ENCODE data around the gene PALM3. TPM values are rescaled to one million over a fixed set of nuclear protein-coding genes. Genes with fewer than 3 reads are reported as not detected.
A peak's percentile ranks its signal among the peaks of the same experiment; 100 is the strongest.

Gene PALM3
- total and polyA plus RNA-seq, 2 experiments from 2014 or later = 2.1 to 3.4 TPM

GRCh38 chr19:14088634-14089411 lies 26.9 kb upstream of the PALM3 start:
- no peaks in the 10 kb centered on the region for H3K36me3 ChIP-seq (replicated peaks; ENCODE audit: insufficient read depth, low read depth)
- H3K9me2 ChIP-seq (replicated peaks; ENCODE audit: insufficient read depth) = no peaks in the 10 kb centered on the region
- peaks cover 7% of the 10 kb centered on the region for H4K20me1 ChIP-seq (ENCODE audit: insufficient read depth, poor library complexity, severe bottlenecking)
- H2AFZ ChIP-seq = no peak overlapping the region
- H3K79me2 ChIP-seq = peaks cover 6% of the 10 kb centered on the region
- DNase-seq (ENCODE audit: low spot score) = peak; percentile 8
- no peaks in the 10 kb centered on the region for H3K4me1 ChIP-seq (ENCODE audit: insufficient read depth)
- H3K9me3 ChIP-seq (ENCODE audit: low read depth) = no peaks in the 10 kb centered on the region
- peak overlapping the region; percentile 92 for H3K4me2 ChIP-seq
- no peaks in the 10 kb centered on the region for H3K27me3 ChIP-seq
- WGBS (ENCODE audit: low lambda C conversion rate, missing lambda C conversion rate) = 93% methylated on average over 28 of the region's 30 CpGs
- peak overlapping the region; percentile 52 for H3K4me3 ChIP-seq
- no peak for TF ChIP-seq EZH2 (IDR thresholded peaks at IDR 0.05; ENCODE audit: borderline replicate concordance)
- TF ChIP-seq, protein P1, sequence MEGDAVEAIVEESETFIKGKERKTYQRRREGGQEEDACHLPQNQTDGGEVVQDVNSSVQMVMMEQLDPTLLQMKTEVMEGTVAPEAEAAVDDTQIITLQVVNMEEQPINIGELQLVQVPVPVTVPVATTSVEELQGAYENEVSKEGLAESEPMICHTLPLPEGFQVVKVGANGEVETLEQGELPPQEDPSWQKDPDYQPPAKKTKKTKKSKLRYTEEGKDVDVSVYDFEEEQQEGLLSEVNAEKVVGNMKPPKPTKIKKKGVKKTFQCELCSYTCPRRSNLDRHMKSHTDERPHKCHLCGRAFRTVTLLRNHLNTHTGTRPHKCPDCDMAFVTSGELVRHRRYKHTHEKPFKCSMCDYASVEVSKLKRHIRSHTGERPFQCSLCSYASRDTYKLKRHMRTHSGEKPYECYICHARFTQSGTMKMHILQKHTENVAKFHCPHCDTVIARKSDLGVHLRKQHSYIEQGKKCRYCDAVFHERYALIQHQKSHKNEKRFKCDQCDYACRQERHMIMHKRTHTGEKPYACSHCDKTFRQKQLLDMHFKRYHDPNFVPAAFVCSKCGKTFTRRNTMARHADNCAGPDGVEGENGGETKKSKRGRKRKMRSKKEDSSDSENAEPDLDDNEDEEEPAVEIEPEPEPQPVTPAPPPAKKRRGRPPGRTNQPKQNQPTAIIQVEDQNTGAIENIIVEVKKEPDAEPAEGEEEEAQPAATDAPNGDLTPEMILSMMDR (IDR thresholded peaks at IDR 0.05; ENCODE audit: poor library complexity) = no peak
- TF ChIP-seq EZH2phosphoT487 (IDR thresholded peaks at IDR 0.05; ENCODE audit: low read depth, severe bottlenecking, unreplicated experiment) = no peak
- no peak overlapping the region for H3K27ac ChIP-seq

- WGBS (ENCODE audit: low lambda C conversion rate, missing lambda C conversion rate) = 69% methylated on average over 5 of the region's 5 CpGs
Measured at GRCh38 chr19:14086098-14086497, 24.2 kb upstream of the PALM3 start.

GRCh38 chr19:14085309-14085995 lies 23.6 kb upstream of the PALM3 start, which contains the start of gene C19orf67:
TSS of gene C19orf67 (minus strand) at chr19:14085783. CDS start at chr19:14085627, 156 bp downstream.
- peaks cover 15% of the 10 kb centered on the region for H3K79me2 ChIP-seq
- H4K20me1 ChIP-seq (ENCODE audit: insufficient read depth, poor library complexity, severe bottlenecking) = peaks cover 7% of the 10 kb centered on the region
- 33% methylated on average over 47 of the region's 54 CpGs for WGBS (ENCODE audit: low lambda C conversion rate, missing lambda C conversion rate)
- H3K4me3 ChIP-seq = no peak within 1 kb of the TSS
- H3K27me3 ChIP-seq = no peaks in the 10 kb centered on the region
- H3K4me2 ChIP-seq = peak within 1 kb of the TSS; percentile 77
- no peaks in the 10 kb centered on the region for H3K9me2 ChIP-seq (replicated peaks; ENCODE audit: insufficient read depth)
- DNase-seq (ENCODE audit: low spot score) = peak; percentile 33
- H2AFZ ChIP-seq = no peak within 1 kb of the TSS
- TF ChIP-seq EZH2phosphoT487 (IDR thresholded peaks at IDR 0.05; ENCODE audit: low read depth, severe bottlenecking, unreplicated experiment) (no peak), EZH2 (IDR thresholded peaks at IDR 0.05; ENCODE audit: borderline replicate concordance) (no peak)
- TF ChIP-seq, protein P1 (IDR thresholded peaks at IDR 0.05; ENCODE audit: poor library complexity) = no peak
- no peak within 1 kb of the TSS for H3K27ac ChIP-seq
- no peaks in the 10 kb centered on the region for H3K36me3 ChIP-seq (replicated peaks; ENCODE audit: insufficient read depth, low read depth)
- H3K4me1 ChIP-seq (ENCODE audit: insufficient read depth) = peaks cover 6% of the 10 kb centered on the region
- H3K9me3 ChIP-seq (ENCODE audit: low read depth) = no peaks in the 10 kb centered on the region

More at GRCh38 chr19:14086098-14086497, 24.2 kb upstream of the PALM3 start:
- no peaks in the 10 kb centered on the region for H3K9me2 ChIP-seq (replicated peaks; ENCODE audit: insufficient read depth)
- H3K79me2 ChIP-seq = peaks cover 15% of the 10 kb centered on the region
- no peak overlapping the region for H3K4me3 ChIP-seq
- no peak overlapping the region for H3K27ac ChIP-seq
- TF ChIP-seq EZH2phosphoT487 (IDR thresholded peaks at IDR 0.05; ENCODE audit: low read depth, severe bottlenecking, unreplicated experiment) (no peak), EZH2 (IDR thresholded peaks at IDR 0.05; ENCODE audit: borderline replicate concordance) (no peak)
- TF ChIP-seq, protein P1 (IDR thresholded peaks at IDR 0.05; ENCODE audit: poor library complexity) = no peak
- H3K36me3 ChIP-seq (replicated peaks; ENCODE audit: insufficient read depth, low read depth) = no peaks in the 10 kb centered on the region
- no peaks in the 10 kb centered on the region for H3K9me3 ChIP-seq (ENCODE audit: low read depth)
- no peaks in the 10 kb centered on the region for H3K27me3 ChIP-seq
- H3K4me1 ChIP-seq (ENCODE audit: insufficient read depth) = peaks cover 6% of the 10 kb centered on the region
- DNase-seq (ENCODE audit: low spot score) = no peak
- peak overlapping the region; percentile 77 for H3K4me2 ChIP-seq
- H4K20me1 ChIP-seq (ENCODE audit: insufficient read depth, poor library complexity, severe bottlenecking) = peaks cover 7% of the 10 kb centered on the region
- H2AFZ ChIP-seq = no peak overlapping the region

Data from hepatocyte (in vitro differentiated cells).